NCI-H526 treated with DMSO at 0.1 percent for 48 hours (cell line): ENCODE measurements around the gene UBE2U.

ENCODE experiments used
- DNase-seq: peaks from one replicate; lab custom pipeline; 2025; lab: John Stamatoyannopoulos, UW

The UBE2U gene

GRCh38 chr1:64293820-64294219 lies 90.4 kb downstream of the UBE2U start:
- no peak for DNase-seq

GRCh38 chr1:64295136-64295535 lies 91.7 kb downstream of the UBE2U start:
- DNase-seq: no peak

GRCh38 chr1:64295561-64295960 lies 92.1 kb downstream of the UBE2U start:
- DNase-seq: no peak

GRCh38 chr1:64296459-64296858 lies 93.0 kb downstream of the UBE2U start:
- no peak for DNase-seq

- no peak for DNase-seq
Measured at GRCh38 chr1:64302194-64302593, 98.8 kb downstream of the UBE2U start.

- no peak for DNase-seq
Measured at GRCh38 chr1:64302971-64303370, 99.5 kb downstream of the UBE2U start.

GRCh38 chr1:64304823-64305222 lies 101.4 kb downstream of the UBE2U start:
- DNase-seq: no peak

GRCh38 chr1:64308866-64309265 lies 105.4 kb downstream of the UBE2U start:
- DNase-seq: no peak

- no peak for DNase-seq
Measured at GRCh38 chr1:64309431-64309831, 106.0 kb downstream of the UBE2U start.

GRCh38 chr1:64310760-64311159 lies 107.3 kb downstream of the UBE2U start:
- no peak for DNase-seq

- DNase-seq: no peak
Measured at GRCh38 chr1:64312431-64312830, 109.0 kb downstream of the UBE2U start.

- no peak for DNase-seq
Measured at GRCh38 chr1:64315402-64315801, 112.0 kb downstream of the UBE2U start.
